GM12874 (cell line): ENCODE results near the gene PPP4R4.

Experiments used
- TF ChIP-seq, protein P1 (sequence below): IDR thresholded peaks from 2 replicates; pipeline ENCODE4 v1.5.1; 2011; ENCODE audit warnings: low read depth, mild to moderate bottlenecking, control low read depth, low read length, moderate library complexity; ENCODE audit not compliant: insufficient read depth

Gene PPP4R4

DNA sequence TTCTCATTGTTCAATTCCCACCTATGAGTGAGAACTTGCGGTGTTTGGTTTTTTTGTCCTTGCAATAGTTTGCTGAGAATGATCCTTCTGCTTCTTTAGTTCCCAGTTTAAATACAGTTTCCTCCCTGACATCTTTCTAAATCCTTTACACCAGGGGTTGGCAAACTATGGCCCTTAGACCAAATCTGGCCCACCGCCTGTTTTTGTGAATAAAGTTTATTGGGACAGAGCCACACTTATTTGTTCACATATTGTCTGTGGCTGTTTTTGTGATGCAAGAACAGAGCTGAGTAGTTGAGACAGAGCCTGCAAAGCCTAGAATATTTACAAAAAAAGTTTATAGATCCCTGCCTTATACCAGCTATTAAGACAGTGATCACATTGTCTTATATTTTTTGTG lies 65.3 kb downstream of the PPP4R4 start:
- TF ChIP-seq, protein P1, sequence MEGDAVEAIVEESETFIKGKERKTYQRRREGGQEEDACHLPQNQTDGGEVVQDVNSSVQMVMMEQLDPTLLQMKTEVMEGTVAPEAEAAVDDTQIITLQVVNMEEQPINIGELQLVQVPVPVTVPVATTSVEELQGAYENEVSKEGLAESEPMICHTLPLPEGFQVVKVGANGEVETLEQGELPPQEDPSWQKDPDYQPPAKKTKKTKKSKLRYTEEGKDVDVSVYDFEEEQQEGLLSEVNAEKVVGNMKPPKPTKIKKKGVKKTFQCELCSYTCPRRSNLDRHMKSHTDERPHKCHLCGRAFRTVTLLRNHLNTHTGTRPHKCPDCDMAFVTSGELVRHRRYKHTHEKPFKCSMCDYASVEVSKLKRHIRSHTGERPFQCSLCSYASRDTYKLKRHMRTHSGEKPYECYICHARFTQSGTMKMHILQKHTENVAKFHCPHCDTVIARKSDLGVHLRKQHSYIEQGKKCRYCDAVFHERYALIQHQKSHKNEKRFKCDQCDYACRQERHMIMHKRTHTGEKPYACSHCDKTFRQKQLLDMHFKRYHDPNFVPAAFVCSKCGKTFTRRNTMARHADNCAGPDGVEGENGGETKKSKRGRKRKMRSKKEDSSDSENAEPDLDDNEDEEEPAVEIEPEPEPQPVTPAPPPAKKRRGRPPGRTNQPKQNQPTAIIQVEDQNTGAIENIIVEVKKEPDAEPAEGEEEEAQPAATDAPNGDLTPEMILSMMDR, result no peak

DNA sequence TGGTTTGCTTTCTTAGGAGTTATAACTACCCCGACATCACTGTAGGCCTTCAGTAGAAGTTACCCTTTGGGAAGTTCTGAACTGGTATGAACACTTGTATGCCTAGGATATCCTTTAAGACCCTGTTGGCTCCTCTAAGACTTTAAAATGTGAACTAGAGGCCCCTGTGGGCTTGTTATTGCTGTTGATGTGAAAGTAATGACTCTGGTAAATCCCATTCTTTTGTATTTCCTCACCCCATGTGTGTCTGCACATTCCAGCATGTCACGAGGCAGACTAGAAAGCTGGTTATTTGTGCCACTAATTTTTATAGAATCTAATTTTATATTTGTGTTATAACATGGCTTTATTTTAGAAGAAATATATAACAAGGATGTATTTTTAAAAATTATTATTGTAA lies 70.1 kb downstream of the PPP4R4 start:
- TF ChIP-seq, protein P1, result no peak

DNA sequence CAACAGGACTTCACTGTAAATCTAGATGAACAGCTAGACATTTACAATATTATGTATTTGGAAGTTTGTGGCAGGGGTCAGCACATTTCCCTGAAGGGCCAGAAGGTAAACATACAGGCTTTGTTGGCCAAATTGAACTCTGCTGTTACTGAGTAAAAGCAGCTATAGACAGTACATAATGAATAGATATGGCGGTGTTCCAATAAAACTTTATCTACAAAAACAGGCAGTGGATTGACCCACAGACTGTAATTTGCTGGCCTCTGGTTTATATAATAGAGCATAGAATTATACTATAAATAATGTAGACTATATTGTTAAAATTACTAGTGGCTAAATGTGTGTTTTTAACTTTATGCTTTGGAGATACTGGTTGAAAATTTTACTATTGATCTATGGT lies 93.2 kb downstream of the PPP4R4 start:
- TF ChIP-seq, protein P1, result no peak

DNA sequence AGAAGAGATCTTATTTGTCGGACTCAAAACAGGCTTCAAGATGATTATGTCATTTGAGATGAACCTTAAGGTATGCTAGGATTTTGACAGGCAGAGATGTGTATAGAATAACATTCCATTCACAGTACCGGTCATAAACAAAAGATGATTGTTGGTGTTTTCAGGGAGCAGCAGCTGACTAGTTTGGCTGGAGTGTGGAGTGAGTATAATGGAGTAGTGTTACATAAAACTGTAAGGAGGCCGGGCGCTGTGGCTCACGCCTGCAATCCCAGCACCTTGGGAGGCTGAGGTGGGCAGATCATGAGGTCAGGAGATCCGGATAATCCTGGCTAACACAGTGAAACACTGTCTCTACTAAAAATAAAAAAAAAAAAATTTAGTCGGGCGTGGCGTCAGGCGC lies 95.0 kb downstream of the PPP4R4 start:
- TF ChIP-seq, protein P1, result no peak

DNA sequence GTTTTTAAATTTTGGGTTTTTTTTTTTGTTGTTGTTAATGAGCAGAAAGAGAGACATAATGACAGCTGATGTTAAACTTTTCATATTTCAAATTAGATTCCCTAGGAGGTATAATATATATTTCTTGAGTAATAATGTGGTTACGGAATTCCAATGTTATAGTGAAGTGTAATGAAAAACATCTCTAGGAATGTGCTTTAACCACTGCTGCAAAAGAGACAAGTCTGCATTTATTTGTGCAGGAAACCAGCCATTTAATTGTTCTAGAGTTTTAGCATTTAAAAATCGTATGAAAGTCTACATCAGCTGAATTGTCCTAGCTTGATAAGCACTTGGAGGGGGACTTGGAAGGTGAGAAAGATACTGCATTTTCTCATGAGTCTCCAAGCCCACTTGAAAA lies 104.6 kb downstream of the PPP4R4 start:
- TF ChIP-seq, protein P1, result no peak

DNA sequence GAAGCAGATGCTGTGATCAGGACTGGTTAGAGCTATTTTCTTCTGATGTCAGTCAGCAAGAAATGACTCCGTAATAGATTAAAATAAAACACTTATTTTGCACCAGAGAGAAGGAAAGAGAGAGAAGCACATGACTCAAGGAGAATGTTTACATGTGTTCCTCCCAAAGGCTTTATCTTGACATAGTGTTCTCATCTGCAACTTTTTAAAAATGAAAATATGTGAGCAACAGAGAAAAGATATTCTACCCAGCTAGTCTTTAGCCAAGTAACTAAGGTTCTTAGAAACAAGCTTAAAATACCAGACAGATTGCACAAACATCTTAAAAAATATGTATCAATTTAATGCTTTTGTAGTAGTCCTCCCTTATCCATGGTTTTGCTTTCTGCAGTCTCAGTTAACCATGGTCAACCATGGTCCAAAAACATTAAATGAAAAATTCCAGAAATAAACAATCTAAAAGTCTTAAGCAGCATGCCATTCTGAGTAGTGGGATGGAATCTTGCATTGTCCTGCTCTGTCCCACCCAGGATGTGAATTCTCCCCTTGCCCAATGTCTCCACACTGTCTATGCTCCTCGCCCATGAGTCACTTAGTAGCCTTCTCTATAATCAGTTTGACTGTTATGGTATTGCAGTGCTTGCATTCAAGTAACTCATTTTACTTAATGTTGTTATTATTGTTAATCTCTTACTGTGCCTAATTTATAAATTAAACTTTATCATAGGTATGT lies 109.0 kb downstream of the PPP4R4 start:
- TF ChIP-seq, protein P1, result no peak

DNA sequence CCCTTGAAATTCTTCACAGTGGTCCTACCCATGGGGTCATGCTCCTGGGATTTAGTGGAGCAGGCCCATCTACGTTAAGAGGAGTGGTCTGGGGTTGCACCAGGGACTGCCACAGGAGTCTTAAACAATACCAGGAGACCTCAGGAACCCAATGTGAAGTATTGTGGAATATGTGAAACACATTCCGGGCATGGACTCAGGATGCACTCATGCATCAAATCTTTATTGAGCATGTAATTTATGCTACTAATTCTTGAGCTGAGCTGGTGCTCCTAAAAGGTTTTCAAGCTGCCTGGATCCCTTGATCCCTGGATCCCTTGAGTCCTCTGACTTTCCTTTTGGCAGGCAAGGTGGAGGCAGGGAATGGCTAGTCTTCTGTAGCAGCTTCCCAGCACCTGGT lies 110.1 kb downstream of the PPP4R4 start:
- TF ChIP-seq, protein P1, result no peak
